NCI-H2029 treated with DMSO at 0.1 percent for 48 hours (cell line): Measurements from ENCODE around the gene PIEZO1.
"Not testable (repeated sequence)": the region's sequence is repeated elsewhere in the genome, so short reads cannot be mapped to it uniquely, and the experiment has no call there.

Experiments used
- DNase-seq: peaks from one replicate; lab custom pipeline; 2025; lab: John Stamatoyannopoulos, UW

PIEZO1 gene

DNA sequence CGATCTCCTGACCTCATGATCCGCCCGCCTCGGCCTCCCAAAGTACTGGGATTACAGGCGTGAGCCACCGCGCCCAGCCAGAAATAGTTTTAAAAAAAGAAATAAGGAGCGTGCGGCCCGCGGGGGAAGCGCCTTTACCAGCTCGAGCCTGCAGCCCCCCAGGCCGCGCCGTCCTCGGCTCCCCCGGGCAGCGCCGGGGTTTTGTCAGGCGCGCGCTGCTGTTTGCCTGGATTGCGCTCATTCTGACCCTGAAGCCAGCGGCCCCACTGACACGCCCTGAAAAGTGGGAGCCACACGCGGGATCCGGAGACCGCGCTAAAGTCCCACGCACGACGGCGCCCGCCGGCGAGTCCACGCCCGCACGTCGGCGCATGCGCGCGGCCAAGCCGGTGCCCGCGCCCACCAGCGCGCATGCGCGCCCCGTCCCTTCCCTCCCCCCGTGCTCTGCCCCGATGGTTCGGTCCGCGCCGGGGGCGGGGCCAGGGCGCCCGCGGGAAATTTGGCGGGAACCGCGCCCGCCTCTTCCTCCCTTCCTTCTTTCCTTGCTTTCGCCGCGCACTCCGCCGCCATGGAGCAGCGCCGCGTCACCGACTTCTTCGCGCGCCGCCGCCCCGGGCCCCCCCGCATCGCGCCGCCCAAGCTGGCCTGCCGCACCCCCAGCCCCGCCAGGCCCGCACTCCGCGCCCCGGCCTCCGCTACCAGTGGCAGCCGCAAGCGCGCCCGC, 18.4 kb upstream of the PIEZO1 start, which contains the start of gene CDT1:
Gene CDT1 (plus strand): TSS at position 526 of the 724 bp plus-strand sequence. CDS start 43 bp downstream, at position 569.
- no peak for DNase-seq

DNA sequence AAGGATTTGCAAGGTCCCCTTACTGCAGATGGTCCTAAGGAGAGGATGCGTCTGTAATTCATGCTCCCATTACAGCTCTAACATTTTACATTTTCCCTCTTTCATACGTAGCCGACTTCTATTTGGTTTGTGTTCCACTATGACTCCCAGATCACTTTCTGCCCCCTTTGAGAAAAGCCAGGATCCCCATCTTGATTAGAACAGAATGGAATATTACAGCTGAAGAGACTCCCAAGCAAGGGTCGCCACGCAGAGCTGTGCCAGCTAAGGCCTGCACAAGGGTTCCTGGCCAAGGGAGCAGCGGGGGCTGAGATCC, 15.2 kb upstream of the PIEZO1 start:
- DNase-seq = no peak

DNA sequence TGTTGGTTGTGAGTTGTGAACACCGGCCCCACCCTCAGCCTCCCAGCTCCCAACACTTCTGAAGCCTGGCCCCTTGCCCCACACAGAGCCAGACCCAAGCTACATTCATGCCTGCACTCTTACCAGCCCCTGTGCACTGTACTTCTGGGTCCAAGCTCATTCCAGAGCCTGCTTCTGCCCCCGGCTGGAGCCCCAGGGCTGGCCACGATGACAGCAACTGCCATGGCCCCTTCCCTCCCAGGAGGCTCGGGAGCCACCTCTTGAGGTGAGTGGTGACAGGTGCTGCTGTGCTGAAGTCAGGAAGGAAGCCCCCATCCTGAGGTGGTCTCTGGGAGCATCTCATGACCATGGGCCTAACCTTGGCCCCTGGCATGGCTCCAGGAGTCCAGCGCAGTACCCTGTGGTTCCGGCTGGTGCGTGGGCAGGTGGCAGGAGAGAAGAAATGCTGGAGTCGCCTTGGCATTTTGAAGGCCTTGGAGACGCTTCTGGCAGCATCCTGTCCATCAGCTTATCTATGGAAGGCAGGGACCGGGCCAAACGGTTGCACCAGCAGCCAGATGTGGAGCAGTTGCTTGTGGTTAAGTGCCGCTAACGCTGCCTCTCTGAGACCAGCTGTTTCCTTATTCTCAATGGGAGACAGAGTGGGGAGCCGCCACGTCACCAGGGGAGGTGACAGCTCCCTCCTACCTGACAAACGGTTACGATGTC, 14.7 kb upstream of the PIEZO1 start:
- no peak for DNase-seq

DNA sequence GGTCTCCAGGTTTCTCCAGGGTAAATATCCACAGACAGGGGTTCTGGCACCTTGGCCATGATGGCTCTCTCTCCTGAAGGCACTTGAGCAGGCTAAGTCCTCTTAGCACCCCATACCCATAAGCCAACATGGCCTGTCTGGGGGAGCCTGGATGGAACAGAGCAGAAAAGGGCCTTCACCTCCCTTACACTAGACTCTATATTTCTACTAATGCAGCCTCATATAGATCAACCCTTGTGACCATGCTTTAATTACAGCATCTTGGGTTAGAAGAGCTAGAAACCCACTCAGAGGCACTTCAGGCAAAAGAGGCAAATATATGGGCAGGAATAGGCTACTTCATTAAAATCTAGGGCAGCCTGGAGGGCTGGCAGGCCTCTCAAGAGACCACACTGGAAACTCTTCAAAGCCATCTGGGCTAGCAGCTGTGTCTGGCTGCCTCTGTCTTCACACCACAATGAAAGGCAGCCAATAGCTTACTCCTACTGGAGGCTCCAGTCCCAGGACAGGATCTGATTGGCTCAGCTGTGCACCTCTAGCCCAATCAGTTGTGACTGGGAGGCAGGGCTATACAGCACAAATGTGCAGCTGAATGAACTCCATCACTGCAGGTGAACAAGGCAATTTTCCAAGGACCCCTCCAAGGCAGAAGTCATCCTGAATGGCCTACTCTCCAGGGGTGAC, 13.9 kb upstream of the PIEZO1 start:
- no peak for DNase-seq

DNA sequence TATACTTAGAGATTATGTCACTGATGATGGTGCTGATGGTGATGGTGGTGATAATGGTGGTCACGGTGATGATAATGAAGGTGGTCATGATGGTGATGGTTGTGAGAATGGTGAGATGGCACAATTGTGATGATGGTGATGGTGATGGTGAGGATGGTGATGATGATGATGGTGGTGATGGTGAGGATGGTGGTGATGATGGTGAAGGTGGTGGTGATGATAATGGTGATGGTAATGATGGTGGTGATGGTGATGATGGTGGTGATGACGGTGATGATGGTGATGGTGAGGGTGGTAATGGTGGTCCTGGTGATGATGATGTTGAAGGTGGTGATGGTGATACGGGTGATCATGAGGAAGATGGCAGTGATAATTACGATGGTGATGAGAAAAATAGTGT, 13.1 kb upstream of the PIEZO1 start:
- DNase-seq = no peak

DNA sequence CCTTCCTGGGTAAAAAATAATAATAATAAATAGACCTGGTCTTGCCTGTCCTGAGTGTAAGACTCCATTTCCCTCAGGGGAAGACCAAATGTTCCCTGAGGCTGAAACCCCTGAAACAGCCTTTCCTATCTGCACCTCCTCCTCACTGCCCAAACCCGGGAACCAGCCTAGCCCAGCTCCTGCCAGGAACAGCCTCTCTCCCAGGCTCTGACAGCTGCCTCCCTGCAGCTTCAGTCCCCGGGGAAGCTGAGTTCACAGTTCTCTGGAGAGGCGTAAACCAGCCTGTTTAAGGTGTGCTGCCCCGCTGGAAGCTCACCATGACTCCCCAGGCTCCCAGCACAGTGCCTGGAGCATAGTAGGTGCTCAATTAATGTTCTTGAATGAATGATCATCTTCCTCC, 11.3 kb upstream of the PIEZO1 start:
- DNase-seq = no peak

DNA sequence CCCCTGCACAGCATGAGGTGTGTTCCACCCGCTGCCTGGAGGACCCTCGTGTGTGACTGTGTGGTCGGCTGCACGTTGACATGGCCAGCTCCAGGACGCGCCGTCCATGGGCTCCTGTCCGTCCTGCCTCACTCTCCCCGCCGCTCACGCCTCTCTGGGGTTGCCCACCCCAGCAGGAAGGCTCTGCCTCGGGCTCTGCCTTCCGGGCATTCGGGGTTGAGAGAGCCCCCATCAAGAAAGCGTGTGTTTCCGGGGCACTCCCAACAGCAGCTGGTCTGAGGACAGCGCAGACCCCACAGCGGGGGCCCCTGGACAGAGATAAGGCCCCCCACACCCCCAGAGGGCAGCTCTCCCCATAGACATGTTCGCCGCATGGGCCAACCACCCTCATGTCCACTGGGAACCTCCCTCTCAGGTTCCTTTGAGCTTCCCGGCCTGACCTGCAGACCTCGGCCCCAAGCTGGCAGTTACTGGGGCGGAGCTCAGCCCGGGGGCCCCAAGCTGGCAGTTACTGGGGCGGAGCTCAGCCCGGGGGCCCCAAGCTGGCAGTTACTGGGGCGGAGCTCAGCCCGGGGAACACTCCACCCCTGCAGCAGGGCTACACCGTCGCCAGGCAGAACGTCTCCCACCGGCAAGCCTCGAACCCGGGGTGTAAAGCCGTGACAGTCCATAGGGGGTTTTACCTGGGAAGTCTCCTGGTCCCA, 8.4 kb upstream of the PIEZO1 start:
- DNase-seq = no peak

DNA sequence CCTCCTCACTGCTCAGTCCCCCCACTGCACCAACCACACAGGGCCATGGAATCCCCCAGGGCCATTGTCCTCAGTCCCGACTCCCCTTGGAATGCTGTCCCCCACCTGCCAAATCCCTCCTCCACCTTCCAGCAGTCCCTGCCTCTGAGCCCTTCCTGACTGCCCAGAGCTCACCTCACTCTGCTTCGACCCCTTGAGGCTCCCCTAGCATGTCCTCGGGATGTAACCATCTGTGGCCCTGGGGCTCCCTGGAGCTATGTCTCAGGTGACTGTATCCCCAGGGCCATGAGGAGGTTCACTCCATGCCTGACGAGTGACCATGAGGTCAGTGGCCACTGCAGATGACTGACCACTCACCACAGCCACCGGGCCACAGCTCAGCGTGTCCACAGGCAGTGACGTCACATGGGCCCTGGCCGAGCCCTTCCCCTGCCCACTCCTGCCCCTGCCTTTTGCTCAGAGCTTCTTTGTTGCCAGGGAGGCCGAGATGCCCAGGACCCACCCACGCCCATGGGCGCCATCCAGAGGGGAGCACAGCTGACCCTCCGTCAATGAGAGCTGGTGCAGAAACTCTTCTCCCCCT, 7.7 kb upstream of the PIEZO1 start:
- no peak for DNase-seq

DNA sequence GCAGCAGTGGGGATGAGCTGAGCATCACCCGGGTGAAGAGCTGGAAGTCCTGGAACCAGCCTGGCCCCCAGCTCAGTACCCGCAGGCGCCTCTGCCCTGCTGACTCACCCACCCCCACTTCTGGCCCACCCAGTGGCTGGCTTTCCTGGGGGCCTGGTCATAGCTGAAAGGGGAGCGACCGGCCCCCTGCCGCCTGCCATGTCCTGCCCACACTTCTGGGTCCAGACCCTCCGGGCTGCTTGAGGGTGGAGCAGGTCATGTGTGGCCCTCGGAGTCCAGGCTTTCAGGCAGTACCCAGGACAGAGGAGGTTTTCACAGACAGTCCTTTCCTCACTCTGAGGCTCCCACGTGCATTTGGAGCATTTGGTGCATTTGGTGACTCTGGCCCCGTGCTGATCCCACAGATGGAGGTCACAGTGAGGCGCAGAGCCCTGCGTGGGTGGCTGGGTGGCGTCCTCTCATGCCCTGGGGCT, 7.1 kb upstream of the PIEZO1 start:
- DNase-seq = no peak

DNA sequence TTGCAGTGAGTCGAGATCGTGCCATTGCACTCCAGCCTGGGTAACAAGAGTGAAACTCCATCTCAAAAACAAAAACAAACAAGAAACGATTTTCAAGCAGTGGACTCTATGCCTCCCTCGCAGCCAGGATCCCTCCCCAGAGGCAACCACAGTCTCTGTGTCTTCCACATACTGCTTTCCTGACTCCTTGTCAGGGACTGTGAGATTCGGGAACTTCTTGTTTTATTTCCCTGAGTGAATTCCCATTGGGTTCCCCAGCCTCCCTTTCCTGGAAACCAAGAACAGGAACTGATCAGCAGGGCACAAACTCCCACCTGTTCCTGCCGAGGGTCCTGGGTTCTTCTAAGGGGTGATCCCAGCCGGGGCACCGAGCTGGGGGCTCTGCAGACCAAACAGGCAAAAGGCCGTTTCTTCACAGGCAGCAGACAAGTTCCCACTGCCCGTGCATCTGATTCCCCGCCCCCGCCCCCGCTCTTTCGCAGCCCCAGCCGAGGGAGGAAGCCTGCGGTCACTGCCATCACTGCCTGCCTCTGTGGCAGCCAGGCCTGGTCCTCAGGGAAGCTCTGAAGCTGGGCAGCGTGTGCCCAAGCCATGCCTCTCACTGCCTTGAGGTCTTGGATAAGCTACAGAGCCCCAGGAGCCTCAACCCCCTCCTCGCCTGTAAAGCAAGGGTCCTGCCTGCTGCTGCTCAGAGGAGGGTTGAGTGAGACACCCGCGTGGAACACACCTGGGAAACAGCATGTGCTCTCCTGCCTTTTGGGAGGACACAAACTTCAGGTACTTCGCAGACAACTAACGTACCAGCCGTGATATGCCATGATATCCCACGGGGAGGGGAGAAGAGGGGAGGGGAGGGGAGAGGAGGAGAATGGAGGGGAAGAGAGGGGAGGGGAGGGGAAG, 5.5 kb upstream of the PIEZO1 start:
- no peak for DNase-seq

DNA sequence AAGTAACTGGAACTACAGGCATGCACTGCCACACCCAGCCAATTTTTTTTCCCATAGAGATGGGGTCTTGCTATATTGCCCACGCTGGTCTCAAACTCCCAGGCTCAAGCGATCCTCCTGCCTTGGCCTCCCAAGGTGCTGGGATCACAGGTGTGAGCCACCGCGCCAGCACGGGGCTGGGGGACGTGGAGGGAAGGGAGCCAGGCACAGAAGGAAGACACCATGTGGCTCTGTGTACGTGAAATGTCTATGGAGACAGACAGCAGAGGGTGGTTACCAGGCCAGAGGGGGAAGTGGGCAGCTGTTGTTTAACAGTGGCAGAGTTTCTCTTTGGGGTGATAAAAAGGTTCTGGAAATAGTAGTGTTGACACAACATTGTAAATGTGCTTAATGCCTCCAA, 4.6 kb upstream of the PIEZO1 start:
- no peak for DNase-seq

DNA sequence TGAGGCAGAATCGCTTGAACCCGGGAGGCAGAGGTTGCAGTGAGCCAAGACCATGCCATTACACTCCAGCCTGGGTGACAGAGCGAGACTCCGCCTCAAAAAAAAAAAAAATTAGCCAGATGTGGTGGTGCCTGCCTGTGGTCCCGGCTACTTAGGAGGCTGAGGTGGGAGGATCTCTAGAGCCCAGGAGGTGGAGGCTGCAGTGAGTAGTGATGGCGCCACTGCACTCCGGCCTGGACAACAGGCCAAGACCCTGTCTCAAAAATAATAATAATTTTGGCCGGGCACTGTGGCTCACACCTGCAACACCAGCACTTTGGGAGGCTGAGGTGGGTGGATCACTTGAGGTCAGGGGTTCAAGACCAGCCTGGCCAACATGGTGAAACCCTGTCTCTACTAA, 3.7 kb upstream of the PIEZO1 start:
- not testable (repeated sequence) for DNase-seq

DNA sequence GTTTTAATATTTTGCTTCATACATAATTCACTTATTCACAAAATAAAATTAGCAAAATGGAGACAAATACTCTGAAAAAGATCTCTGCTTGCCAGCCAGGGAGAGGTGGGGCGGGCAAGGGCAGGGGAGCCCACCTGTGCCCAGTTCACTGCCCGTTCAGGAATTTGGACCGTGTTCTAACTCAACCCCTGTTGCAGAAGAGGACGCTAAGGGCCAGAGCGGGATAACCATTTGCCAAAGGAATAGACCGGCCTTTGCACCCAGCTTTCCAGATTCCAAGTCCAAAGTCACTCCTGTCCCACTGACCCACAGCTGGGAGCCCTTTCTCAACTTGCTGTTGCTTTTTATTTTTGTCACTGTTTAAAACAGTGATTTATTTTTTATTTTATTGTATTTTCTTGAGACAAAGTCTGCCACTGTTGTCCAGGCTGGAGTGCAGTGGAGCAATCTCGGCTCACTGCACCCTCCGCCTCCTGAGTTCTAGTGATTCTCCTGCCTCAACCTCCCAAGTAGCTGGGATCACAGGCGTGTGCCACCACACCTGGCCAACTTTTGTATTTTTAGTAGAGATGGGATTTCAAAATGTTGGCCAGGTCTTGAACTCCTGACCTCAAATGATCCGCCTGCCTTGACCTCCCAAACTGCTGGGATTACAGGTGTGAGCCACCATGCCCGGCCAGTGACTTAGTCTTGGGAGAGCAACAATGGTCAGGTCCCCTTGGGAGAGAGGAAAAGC, 2.7 kb upstream of the PIEZO1 start:
- DNase-seq = no peak

DNA sequence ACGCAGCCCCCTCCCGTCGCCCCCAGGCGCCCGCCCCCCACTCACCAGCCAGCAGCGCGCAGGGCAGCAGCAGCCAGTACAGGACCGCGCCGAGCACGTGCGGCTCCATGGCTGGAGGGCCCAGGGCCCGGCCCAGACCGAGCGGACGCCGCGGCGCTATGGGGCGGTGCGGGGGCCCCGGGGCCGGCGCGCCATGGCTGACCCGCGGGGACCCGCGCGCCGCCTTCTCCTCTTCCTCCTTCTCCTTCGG, 239 bp downstream of the PIEZO1 start:
- no peak for DNase-seq

DNA sequence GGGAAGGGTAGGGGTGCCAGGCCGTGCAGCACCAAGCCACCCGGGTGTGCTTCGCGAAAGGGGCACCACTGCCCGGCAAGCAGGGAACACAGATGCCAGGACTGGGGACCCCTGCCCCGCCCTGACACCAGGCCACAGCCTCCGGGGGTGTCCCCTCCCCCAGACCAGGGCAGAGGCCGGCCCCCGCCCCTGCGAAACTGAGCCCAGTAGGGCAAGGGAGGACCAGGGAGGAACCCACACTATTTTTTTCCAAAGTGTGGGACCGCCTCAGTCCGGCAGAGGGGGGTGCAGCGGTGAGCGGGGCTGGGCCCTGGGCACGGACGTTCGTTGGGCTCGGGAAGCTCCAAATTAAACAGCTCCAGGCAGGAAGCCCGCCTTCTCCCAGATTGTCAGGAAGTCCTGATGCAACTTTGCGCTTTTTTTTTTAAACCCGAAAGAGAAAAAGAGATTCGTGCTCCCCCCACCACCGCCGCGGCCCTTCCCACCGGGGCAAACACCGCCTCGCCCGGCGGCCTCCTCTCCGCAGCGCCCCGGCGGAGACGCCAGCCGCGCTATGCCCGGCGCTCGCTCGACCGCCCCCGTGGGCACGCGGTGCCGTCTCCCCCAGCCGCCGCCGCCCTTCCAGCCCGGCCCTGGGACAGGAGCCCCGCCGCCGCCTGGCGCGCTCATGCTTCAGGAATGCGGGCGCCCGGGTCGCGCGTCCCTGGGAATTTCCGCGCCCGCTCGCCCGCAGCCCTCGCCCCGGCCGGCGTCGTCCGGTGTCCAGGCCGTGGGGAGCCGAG, 755 bp downstream of the PIEZO1 start:
- DNase-seq = no peak

DNA sequence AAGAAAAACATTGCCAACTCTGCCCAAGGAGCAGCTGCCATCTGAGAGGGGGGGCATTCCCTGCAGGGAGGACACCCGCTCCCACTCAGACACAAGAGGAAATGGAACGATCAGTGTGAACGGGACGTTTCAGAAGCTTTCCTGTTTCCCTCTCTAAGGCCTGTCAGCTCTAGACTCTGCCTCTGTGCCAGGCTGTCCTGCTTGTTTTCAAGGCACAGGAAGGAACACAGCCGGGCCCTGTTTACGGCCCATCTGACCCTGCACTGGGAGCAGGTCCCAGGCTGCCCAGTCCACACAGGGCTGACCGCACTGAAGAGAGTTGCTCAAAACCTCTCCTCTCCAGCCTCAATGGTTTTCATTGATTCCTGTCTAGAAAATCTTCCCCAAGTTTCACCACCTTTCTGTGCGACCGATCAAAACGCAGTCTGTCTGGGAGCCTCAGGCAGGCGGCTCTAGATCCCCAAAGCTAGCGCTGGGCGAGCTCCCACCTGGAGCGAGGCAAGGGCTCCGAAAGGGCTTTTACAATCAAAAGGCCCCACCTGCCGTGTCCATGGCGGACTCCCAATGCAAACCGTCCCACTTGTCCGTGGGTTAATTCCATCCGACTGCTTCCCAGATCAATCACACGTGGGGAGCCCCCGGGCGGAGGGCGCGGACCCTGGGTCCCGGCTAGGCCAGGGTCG, 1.5 kb downstream of the PIEZO1 start:
- no peak for DNase-seq

DNA sequence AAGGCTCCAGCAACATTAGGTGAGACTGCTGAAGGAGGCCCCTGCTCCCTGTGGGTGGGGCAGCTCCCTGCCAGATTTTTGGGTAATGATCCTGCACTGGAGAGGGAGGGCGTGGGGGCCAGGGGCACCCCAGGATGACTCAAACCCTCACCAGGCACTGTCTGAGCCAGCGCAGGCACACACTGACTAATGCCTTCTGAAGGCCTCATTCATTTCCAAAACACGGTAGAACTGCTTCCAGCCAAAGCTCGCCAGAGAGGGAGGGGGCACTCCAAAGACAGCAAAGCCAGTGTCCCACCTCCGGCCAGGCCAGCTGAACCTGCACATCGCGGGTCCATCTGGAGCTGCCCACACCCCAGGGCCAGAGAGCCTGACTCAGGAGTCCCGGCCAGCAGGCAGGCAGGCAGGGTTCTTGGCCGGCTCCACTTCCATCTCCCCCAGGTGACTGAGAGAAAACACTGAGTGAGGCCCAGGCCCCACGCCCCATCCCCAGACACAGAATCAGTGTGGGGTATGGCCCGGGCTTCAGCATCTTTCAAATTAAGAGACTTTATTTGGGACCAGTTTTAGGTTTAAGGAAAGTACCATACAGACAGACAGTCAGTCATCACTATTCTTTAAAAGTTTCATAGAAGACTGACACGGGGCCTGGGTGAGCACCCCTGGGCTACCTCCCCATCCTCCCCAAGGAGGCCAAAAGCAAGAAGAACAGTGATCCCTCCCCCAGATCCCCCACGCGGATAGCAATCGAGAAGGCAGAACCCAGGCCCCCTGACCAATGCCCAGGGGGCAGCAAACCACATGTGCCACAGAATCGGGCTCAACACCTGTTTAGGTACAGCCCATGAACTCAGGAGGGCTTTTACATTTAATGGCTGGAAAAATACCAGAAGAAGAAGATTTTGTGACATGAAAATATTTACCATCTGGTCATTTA, 2.3 kb downstream of the PIEZO1 start:
- DNase-seq = no peak
